ENCODE measurements around the gene DOK5. TPM values are rescaled to one million over a fixed set of nuclear protein-coding genes. Genes with fewer than 3 reads are reported as not detected.

Gene DOK5
- total RNA-seq, 4 donors from 2014 or later, result 0.55 to 48.6 (median 1.3) TPM; not detected in 1

GRCh38 chr20:54566031-54566688 lies 90.8 kb downstream of the DOK5 start:
- TF ChIP-seq POLR2A (IDR thresholded peaks at IDR 0.05), result no peak
- TF ChIP-seq EP300 (IDR thresholded peaks at IDR 0.05; ENCODE audit: low read depth), result no peak
- TF ChIP-seq CTCF (IDR thresholded peaks at IDR 0.05), result no peak
- no peak for TF ChIP-seq POLR2AphosphoS5 (IDR thresholded peaks at IDR 0.05)
- intact Hi-C loops (cut with DNase I; ENCODE audit: low total_unique reads), result no loop called here
- WGBS, 2 donors (ENCODE audit: low coverage in 1 of 2), result 69% methylated on average over 5 of the region's 5 CpGs

GRCh38 chr20:54570561-54570960 lies 95.2 kb downstream of the DOK5 start:
- no peak overlapping the region for H3K4me3 ChIP-seq
- H3K4me1 ChIP-seq, result no peaks in the 10 kb centered on the region
- in situ Hi-C loops (cut with MboI; ENCODE audit: low pct_ligation_motif_present in 1 of 4, low pct_unique_long_range_greater_than_20kb in 1 of 4, low sequenced_read_pairs in 3 of 4) (no loop called here), intact Hi-C loops (cut with DNase I; ENCODE audit: low total_unique reads) (no loop called here)
- no peaks in the 10 kb centered on the region for H3K9me3 ChIP-seq
- TF ChIP-seq POLR2A (IDR thresholded peaks at IDR 0.05) (no peak), EP300 (IDR thresholded peaks at IDR 0.05; ENCODE audit: low read depth) (no peak), CTCF (IDR thresholded peaks at IDR 0.05) (no peak), POLR2AphosphoS5 (IDR thresholded peaks at IDR 0.05) (no peak)
- H3K27ac ChIP-seq, result no peak overlapping the region
- no peak for DNase-seq
- 60 to 63% methylated on average over 2 of the region's 2 CpGs for WGBS, 2 donors (ENCODE audit: low coverage in 1 of 2)
- H3K36me3 ChIP-seq, result no peaks in the 10 kb centered on the region
- H3K27me3 ChIP-seq, result no peaks in the 10 kb centered on the region

More at GRCh38 chr20:54566031-54566688, 90.8 kb downstream of the DOK5 start:
- no peak overlapping the region for H3K4me3 ChIP-seq
- H3K4me1 ChIP-seq, result no peaks in the 10 kb centered on the region
- no peak for DNase-seq
- no peaks in the 10 kb centered on the region for H3K27me3 ChIP-seq
- in situ Hi-C loops (cut with MboI; ENCODE audit: low pct_ligation_motif_present in 1 of 4, low pct_unique_long_range_greater_than_20kb in 1 of 4, low sequenced_read_pairs in 3 of 4), result no loop called here
- H3K27ac ChIP-seq, result no peak overlapping the region
- no peaks in the 10 kb centered on the region for H3K9me3 ChIP-seq
- H3K36me3 ChIP-seq, result no peaks in the 10 kb centered on the region

DNA sequence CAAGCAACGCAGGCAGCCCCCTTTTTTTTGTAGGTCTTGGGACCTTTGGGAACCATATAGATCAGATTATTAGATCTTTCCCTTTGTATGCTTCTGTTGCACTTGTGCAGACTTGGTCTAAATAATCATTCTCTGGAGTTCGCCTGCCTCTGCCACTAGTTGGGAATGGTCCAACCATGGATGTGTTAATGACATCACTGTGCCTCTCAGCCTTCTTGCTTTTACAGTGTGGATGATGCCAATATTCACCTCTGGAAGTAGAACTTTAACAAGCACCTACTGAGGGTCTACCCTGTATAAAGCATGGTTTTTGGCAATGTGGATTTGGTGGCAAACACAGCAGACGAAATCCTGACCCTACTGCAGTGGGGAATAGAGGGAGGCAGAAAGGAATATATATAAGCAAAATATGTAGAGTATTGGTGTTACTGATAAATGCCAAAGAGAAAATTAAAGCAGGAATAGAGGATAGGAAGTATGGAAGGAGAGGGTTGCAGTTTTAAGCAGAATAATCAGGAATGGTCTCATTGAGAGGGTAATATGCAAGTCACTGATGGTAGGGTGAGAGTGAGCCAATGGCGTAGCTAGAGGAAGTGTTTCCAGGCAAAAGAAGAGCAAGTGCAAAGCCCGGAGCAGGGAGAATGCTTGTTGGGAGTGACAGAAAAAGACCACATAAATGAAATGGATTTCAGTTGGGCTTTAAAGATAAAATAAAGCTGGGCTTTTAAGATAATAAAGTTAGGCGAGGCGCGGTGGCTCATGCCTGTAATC lies 97.5 kb downstream of the DOK5 start:
- TF ChIP-seq EP300 (IDR thresholded peaks at IDR 0.05; ENCODE audit: low read depth) (no peak), POLR2AphosphoS5 (IDR thresholded peaks at IDR 0.05) (no peak), POLR2A (IDR thresholded peaks at IDR 0.05) (no peak), CTCF (IDR thresholded peaks at IDR 0.05) (no peak)
- in situ Hi-C loops (cut with MboI; ENCODE audit: low pct_ligation_motif_present in 1 of 4, low pct_unique_long_range_greater_than_20kb in 1 of 4, low sequenced_read_pairs in 3 of 4) (no loop called here), intact Hi-C loops (cut with DNase I; ENCODE audit: low total_unique reads) (no loop called here)
- Histone ChIP-seq H3K9me3 (no peaks in the 10 kb centered on the region), H3K4me3 (no peak overlapping the region), H3K27ac (no peak overlapping the region), H3K27me3 (no peaks in the 10 kb centered on the region), H3K4me1 (no peaks in the 10 kb centered on the region), H3K36me3 (no peaks in the 10 kb centered on the region)
- no peak for DNase-seq
- 86 to 89% methylated on average over 6 to 8 of the region's 8 CpGs for WGBS, 2 donors (ENCODE audit: low coverage in 1 of 2)

GRCh38 chr20:54573838-54574237 lies 98.4 kb downstream of the DOK5 start:
- 72 to 77% methylated on average over 2 to 6 of the region's 6 CpGs for WGBS, 2 donors (ENCODE audit: low coverage in 1 of 2)
- in situ Hi-C loops (cut with MboI; ENCODE audit: low pct_ligation_motif_present in 1 of 4, low pct_unique_long_range_greater_than_20kb in 1 of 4, low sequenced_read_pairs in 3 of 4), result no loop called here
- Histone ChIP-seq H3K27ac (no peak overlapping the region), H3K9me3 (no peaks in the 10 kb centered on the region), H3K4me3 (no peak overlapping the region), H3K4me1 (no peaks in the 10 kb centered on the region), H3K27me3 (no peaks in the 10 kb centered on the region), H3K36me3 (no peaks in the 10 kb centered on the region)
- no peak for DNase-seq
- TF ChIP-seq POLR2AphosphoS5 (IDR thresholded peaks at IDR 0.05) (no peak), CTCF (IDR thresholded peaks at IDR 0.05) (no peak), POLR2A (IDR thresholded peaks at IDR 0.05) (no peak), EP300 (IDR thresholded peaks at IDR 0.05; ENCODE audit: low read depth) (no peak)
- intact Hi-C loops (cut with DNase I; ENCODE audit: low total_unique reads), result no loop called here
